Measurements from ENCODE around the gene CHST15.

GRCh38 chr10:123991611-123992570 is 101.5 kb downstream of the CHST15 start:
- TF ChIP-seq CTCF (conservative IDR thresholded peaks at IDR 0.05; ENCODE audit: low read length) (no peak), EZH2phosphoT487 (IDR thresholded peaks at IDR 0.05; ENCODE audit: borderline replicate concordance) (no peak)

Data from Loucy (cell line).